ENCODE data around the gene YY1. TPM values are rescaled to one million over a fixed set of nuclear protein-coding genes. Genes with fewer than 3 reads are reported as not detected.

Gene YY1
- total and polyA plus RNA-seq, 2 donors from 2014 or later: 34.2 to 60.4 TPM

DNA sequence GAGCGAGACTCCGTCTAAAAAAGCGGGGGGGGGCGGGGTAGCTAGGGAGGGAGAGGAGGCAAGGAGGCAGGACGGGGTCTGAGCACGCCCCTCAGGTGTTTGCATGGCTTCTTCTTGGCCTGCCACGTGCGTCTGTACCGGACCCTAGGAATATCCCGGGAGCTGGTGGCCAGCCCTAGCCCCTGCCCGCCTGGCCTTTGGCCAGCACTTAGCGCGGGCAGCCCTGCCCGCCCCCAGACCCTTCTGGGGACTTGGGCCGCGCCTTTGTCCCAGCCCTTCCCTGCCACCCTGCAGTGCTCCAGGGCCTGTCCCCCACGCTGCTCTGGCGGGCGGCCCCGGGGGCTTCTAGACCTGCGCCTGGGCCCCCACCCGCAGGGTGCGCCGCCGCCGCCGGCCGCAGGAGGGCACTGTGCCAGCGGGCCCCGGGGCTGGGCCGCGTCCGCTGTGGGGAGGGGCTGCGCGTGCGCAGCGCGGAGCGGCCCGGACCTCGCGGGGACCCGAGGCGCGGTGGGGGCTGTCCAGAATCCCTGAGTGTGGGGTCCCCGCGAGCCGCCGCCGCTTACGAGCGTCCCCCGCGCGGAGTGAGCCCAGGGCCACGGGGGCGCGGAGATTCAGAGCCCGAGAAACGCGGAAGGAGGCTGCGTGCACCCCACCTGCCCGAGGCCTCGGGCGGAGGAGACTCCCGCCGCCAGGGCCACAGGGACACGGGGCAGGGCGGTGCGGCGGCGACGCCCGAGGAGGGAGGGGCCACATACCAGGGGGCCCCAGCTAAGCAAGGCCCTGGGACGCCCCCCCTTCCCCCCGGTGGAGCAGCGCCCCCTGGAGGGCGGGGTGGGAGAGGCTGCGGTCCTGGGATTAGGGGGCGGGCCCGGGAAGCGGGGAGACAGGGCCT is 46.3 kb downstream of the YY1 start:
- peaks cover 0 to 33% (median 6%) of the 10 kb centered on the region in 3 donors for H3K4me1 ChIP-seq (ENCODE audit: control insufficient read depth in 2 of 3, insufficient read depth in 2 of 3, low read depth in 1 of 3, low read length in 3 of 3)
- TF ChIP-seq, protein P1, sequence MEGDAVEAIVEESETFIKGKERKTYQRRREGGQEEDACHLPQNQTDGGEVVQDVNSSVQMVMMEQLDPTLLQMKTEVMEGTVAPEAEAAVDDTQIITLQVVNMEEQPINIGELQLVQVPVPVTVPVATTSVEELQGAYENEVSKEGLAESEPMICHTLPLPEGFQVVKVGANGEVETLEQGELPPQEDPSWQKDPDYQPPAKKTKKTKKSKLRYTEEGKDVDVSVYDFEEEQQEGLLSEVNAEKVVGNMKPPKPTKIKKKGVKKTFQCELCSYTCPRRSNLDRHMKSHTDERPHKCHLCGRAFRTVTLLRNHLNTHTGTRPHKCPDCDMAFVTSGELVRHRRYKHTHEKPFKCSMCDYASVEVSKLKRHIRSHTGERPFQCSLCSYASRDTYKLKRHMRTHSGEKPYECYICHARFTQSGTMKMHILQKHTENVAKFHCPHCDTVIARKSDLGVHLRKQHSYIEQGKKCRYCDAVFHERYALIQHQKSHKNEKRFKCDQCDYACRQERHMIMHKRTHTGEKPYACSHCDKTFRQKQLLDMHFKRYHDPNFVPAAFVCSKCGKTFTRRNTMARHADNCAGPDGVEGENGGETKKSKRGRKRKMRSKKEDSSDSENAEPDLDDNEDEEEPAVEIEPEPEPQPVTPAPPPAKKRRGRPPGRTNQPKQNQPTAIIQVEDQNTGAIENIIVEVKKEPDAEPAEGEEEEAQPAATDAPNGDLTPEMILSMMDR (IDR thresholded peaks at IDR 0.05; ENCODE audit: borderline replicate concordance, extremely low read depth, insufficient read depth): peak; percentile 61
- DNase-seq (peak; percentile 67 to 90 (median 80)), FAIRE-seq (no peak)
- H3K27me3 ChIP-seq (ENCODE audit: control insufficient read depth, insufficient read depth, low read length): no peaks in the 10 kb centered on the region
- intact Hi-C loops (cut with DNase I): no loop called here
- peak overlapping the region; percentile 4 to 63 (median 26) for H3K4me3 ChIP-seq (ENCODE audit: low read length in 3 of 3)
- H3K9me3 ChIP-seq (ENCODE audit: control insufficient read depth in 2 of 3, insufficient read depth in 1 of 3, low read length in 3 of 3): no peaks in the 10 kb centered on the region
- no peaks in the 10 kb centered on the region for H3K36me3 ChIP-seq (ENCODE audit: control insufficient read depth in 2 of 3, insufficient read depth in 3 of 3, low read length in 3 of 3)
- H3K27ac ChIP-seq (ENCODE audit: low read depth in 2 of 2, low read length in 2 of 2): peak overlapping the region; percentile 87 to 88
- peak overlapping the region in 2 of 3 donors; percentile 58 to 67 for H3K9ac ChIP-seq (ENCODE audit: low read length in 3 of 3)

DNA sequence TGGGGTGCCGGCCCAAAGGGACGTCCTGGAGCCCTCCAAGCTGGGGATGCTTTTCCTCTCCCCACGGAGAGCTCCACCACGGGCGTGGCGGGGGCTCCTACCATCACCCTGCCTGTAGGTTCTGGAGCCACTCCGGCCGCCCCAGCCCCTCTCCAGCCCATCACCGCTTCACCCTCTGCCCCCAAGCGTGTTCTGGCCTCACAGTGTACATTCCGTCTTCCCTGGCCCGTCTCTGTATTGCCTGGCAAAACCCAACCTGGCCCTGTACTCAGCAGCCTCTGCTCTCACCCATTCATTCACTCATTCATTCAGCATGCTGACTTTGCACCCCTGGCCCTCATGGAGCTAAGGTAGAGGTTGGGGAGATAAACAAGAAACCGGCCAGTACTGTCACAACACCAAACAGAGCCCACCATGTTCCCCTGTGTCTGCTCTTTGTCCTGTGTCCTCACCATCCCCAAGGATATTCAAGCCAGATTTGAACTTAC is 47.0 kb downstream of the YY1 start:
- Histone ChIP-seq H3K4me3 (ENCODE audit: low read length in 3 of 3) (peak overlapping the region in 2 of 3 donors; percentile 5 to 63), H3K9me3 (ENCODE audit: control insufficient read depth in 2 of 3, insufficient read depth in 1 of 3, low read length in 3 of 3) (no peaks in the 10 kb centered on the region), H3K4me1 (ENCODE audit: control insufficient read depth in 2 of 3, insufficient read depth in 2 of 3, low read depth in 1 of 3, low read length in 3 of 3) (peaks cover 0 to 38% (median 6%) of the 10 kb centered on the region in 3 donors), H3K9ac (ENCODE audit: low read length in 3 of 3) (no peak overlapping the region), H3K36me3 (ENCODE audit: control insufficient read depth in 2 of 3, insufficient read depth in 3 of 3, low read length in 3 of 3) (peaks cover 0 to under 1% (median 0%) of the 10 kb centered on the region in 3 donors), H3K27me3 (ENCODE audit: control insufficient read depth, insufficient read depth, low read length) (no peaks in the 10 kb centered on the region), H3K27ac (ENCODE audit: low read depth in 2 of 2, low read length in 2 of 2) (no peak overlapping the region)
- intact Hi-C loops (cut with DNase I): no loop called here
- TF ChIP-seq, protein P1 (IDR thresholded peaks at IDR 0.05; ENCODE audit: borderline replicate concordance, extremely low read depth, insufficient read depth): no peak
- FAIRE-seq (no peak), DNase-seq (no peak)

DNA sequence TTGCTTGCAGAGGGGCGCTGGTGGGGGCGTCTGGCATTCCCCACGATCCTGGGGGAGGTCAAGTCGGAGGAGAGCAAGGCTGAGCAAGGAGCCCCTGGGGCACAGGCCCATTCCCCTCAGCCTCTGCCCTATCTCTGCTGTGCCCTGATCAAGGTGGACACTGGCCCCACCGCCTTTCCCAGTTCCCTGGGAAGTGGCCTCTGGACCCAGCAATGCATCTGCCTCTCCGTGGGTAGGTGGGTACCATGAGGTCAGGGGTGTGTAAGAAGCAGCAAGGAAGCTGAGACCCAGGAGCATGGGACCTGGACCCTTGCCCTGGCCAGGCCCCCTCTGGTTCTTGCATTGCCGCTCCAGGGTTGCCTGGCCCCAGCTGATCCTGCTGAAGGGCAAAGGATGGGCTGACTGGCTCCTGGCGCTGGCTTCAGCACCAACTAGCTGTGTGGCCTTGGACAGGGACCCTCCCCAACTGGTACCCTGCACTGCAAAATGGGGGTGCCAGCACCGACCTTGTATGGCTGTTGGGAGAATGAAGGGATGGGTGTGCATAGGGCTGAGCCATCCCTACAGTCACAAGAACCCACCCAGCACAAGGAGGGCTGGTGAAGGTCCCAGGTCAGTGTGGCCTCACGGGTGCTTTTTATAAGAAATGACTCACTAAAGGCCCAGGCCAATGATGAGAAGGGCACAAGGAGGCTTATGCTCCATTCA is 47.7 kb downstream of the YY1 start:
- FAIRE-seq: no peak
- H3K9ac ChIP-seq (ENCODE audit: low read length in 3 of 3): no peak overlapping the region
- peak in 2 of 5 donors; percentile 72 to 74 for DNase-seq
- no peaks in the 10 kb centered on the region for H3K27me3 ChIP-seq (ENCODE audit: control insufficient read depth, insufficient read depth, low read length)
- TF ChIP-seq, protein P1 (IDR thresholded peaks at IDR 0.05; ENCODE audit: borderline replicate concordance, extremely low read depth, insufficient read depth): no peak
- H3K4me3 ChIP-seq (ENCODE audit: low read length in 3 of 3): no peak overlapping the region
- H3K36me3 ChIP-seq (ENCODE audit: control insufficient read depth in 2 of 3, insufficient read depth in 3 of 3, low read length in 3 of 3): peaks cover 0 to 4% (median 0%) of the 10 kb centered on the region in 3 donors
- intact Hi-C loops (cut with DNase I): no loop called here
- H3K27ac ChIP-seq (ENCODE audit: low read depth in 2 of 2, low read length in 2 of 2): no peak overlapping the region
- H3K4me1 ChIP-seq (ENCODE audit: control insufficient read depth in 2 of 3, insufficient read depth in 2 of 3, low read depth in 1 of 3, low read length in 3 of 3): peaks cover 0 to 33% (median 5%) of the 10 kb centered on the region in 3 donors
- no peaks in the 10 kb centered on the region for H3K9me3 ChIP-seq (ENCODE audit: control insufficient read depth in 2 of 3, insufficient read depth in 1 of 3, low read length in 3 of 3)
